HG03342 (cell line): Measurements from ENCODE around the gene TOPAZ1.

Experiments used
- ATAC-seq: cut with Tn5 transposase; IDR thresholded peaks from one replicate; pipeline ENCODE4 v1.9.1; 2021; ENCODE audit warnings: mild to moderate bottlenecking, moderate library complexity; ENCODE audit not compliant: unreplicated experiment

Gene TOPAZ1

DNA sequence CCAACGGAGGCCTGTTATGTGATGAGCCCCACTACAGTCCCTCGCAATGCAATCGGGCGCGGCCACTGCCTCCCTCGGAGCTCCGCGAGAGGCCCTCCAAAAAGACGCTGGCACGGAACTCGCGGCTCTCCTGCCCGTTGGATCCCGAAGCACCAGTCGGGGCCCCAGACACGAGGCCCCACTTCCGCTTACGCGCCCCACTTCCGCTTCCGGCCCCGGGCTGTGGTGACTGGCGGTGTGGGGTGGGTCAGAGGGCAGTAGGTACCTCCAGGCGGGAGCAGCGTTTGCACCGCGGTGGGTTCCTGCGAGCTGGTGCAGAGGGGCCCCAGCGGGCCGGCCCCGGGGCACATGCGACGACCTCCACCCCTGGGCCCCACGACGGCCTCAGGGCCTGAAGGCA lies at the start of gene TOPAZ1:
Gene TOPAZ1, plus strand, starts transcription at position 181 of the 400 bp plus-strand sequence. Its CDS starts 168 bp downstream, at position 349.
- no peak for ATAC-seq

DNA sequence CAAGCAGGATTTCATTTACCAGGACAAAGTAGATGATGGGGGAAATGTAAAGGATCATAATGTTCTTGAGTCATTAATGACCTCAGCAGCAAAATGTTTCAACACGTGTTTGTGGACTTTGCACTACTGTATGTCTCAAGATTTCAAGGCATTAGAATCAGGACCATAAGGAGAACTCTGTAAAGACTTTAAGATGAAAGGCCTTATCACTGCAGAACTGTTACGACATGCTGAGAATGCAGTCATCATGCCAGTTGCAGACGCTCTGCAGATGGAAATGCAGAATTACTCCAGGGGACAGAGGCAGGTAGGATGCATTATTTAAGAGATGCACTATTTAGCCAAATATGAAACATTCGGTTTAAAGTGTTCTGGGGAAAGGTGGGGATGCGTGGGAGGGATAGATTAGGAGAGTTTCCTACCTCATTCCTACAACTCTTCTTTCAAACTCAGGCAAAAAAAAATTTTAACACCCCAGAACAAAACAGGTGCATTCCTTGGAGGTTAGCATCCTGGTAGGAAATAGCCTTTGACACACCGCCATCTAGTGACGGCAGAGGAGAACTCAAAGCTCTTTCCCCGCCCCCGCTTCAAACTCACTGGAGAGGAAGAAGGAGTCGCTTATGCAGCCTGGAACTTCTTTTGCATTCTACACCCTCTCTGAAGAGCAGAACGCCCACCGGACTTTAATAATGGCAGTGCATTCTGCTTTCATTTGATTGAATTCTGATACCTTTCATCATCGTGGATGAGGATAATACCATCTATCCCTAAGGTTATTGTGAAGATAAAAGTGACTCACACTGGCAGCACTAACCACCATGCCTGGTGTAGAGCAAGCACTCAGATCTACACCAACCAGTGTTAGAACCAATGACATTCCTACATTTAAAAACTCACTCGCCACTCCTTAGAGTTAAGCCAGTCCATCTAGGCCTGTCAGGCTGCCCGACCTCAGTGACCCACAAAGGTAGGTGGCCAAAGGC lies 43.1 kb upstream of the TOPAZ1 start:
- peak; percentile 58 for ATAC-seq

DNA sequence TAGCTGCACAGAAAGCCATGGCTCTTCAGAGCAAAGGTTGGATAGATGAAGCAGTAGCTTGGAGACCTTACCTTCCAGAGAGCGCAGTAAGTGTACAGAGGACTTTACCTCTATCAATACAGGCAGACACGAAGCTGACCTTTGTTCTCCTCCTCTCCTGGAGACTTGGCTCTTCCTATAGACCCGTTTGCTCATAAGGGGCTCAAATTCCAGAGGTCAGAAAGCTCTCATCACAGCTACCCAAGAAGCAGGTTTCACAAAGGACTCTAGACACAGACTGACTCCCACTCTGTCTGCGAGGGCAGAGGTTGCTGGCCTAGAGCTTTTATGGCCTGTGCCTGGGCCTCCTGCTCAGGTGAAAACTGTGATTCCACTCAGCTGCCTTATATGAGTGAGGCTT lies 35.4 kb upstream of the TOPAZ1 start:
- no peak for ATAC-seq

DNA sequence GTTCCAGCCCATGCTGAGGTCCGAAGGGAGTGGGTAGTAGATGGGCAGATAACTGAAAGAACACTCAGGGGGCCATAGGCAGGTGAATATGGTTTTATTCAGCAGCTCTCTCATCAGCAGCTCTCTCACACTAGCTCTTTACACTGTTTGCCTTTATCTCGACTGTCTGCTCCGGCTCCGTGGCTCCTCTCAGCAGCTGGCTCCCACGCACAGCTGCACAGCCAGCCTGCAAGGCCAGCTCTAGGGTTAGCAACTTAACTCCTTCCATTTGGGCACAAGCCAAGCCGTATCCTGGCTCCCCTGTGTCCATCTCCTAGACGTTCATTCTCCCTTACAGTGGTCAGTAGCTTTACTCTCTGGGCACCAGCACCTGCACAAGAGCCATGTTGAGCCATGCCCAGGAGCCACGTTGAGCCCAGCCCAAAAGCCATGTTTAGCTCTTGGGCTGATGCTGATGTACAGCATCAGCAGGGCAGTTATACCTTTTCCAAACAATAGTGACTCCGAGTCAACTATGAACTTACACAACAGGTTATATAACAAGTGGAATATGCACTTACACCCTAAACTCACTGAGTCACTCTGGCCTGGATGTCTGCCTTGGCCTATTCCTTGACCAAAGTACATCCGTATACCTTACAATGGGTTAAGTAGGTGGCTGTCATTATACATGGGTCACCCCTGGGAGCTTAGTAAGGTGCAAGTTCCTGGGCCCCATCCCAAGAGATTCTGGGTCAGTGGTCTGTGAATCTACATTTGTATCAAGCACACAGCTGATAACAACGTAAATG lies 34.6 kb upstream of the TOPAZ1 start:
- no peak for ATAC-seq

DNA sequence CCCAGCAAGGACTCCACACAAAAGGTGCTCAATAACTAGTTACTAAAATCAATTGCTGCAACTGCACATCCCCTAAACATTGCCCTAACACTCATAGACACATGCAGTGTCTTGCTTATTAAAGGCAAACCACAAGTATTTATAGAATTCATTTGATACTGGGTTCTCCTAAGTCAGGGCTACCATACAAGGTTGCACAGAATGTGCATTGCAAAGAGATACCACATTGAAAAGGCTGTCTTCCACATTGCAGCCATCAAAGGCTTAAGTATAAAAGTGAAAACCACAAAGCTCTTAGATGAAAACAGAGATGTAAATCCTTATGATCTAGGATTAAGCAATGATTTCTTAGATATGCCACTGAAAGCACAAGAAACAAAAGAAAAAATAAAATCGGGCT lies 33.6 kb upstream of the TOPAZ1 start:
- no peak for ATAC-seq

DNA sequence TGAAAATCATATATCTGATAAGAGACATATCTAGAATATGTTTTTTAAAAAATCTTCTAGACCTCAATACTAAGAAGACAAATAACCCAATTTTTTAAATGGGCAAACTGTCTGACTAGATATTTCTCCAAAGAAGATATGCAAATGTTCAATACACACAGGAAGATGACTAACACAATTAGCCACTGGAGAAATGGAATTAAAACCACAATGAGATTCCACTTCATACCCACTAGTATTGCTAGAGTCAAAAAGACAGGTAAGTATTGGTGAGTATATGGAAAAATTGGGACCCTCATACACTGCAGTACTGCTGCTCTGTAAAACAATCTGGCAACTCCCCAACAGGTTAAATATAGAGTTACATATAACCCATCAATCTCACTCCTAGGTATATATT lies 33.1 kb upstream of the TOPAZ1 start:
- ATAC-seq: no peak

DNA sequence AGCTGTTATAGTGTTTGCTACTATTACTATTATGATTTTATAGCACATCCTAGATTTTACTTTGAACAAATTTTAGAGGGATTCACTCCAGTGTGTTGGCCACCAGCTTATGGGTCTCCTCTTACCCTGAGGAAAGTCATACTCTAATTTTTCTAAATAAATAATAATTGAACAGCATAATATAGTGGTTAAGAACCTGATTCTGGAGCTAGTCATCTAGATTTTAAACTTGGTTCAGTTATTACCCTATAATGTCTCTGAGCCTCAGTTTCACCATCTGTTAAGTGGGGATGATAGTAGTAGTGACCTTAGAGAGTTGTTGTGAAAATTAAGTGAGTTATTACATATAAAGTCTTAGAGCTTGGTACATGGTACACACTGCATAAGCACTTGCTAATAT lies 30.7 kb upstream of the TOPAZ1 start:
- no peak for ATAC-seq

DNA sequence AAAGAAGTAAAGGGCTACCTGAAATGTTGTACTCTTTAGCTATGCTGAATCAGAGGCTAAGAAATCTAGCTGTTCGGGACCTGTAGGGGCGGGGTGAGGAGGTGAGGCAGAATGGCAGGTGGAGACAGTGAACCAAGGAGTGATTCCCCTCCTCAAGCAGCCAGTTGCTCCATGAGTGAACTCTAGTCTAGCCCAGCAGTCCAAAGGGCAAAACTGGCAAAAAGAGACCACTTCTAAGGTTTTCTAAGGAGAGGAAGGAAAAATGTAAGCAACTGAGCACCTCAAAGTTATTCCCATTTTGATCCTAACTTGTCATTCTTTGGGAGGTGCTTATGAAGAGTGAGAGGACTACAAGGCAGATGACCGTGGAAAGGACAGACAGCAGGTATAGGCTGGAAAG lies 19.3 kb upstream of the TOPAZ1 start:
- no peak for ATAC-seq

DNA sequence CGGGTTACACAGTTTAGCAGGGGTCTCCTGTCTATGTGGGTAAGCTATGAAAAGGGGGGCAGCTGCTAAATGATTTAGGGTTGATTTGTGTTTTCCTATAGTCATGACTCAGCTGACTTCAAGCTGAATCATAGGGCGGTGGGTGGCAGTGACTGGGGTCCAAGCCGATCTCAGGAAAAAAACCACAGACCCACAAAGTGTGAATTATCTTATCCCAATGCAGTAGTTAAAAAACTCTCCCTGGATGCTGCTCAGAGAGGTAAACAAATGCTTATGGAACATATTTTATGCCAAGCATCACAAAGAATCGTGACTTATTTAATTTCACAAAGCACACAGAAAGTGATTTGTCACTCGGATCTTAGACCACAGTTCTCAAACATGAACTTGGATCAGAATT lies 18.4 kb upstream of the TOPAZ1 start:
- ATAC-seq: no peak

DNA sequence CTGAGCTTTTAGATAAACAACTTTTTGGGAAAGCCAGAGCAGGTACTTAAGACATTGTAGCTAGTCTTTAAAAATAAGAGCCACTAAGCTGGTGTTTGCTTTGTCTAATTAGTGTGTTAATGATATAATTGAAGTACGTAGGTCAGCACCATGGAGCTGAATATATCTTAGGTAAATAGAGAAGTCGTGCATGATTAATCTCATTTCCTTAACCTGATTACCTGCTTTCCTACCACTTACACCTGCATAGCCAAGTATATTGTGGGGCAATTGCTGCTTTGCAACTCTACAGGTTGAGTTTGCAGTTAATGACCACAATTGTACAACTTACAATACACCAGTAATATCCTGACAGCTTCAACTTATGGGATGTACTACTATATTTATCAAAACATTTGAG lies 17.6 kb upstream of the TOPAZ1 start:
- ATAC-seq: no peak

DNA sequence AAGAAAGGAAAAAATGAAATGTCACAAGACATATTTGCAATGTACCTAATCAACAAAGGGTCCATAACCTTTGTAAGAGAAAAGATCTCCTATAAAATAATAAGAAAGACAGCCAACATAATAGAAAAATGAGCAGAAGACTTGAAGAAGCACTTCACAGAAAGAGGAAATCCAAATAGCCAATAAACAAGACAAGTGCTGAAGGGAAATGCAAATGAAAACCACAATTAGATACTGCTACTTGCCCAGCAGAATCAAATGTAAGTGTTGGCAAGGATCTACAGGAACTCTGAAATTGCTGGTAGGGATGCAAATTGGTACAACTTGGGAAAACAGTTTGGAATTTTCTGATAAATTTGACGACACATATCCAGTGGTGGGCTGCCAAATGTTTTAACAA lies 15.1 kb upstream of the TOPAZ1 start:
- ATAC-seq: no peak

DNA sequence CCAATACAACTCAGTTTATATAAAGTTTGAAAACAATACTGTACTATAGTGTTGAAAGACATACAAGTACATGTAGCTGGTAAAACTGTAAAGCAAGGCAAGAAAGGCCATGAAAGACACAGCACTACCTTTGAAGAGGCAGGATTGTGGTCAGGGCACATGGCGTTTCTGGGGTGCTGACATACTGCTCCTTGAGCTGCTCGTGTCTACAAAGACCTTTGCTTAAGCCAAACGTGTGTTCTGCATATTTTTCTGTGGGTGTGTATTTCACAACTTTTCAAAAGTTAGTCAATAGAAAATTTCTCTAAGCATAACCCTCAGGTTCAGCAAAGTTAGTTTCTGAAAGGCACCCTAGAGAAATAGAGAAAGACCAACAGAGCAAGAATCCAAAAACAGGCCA lies 14.1 kb upstream of the TOPAZ1 start:
- ATAC-seq: no peak

DNA sequence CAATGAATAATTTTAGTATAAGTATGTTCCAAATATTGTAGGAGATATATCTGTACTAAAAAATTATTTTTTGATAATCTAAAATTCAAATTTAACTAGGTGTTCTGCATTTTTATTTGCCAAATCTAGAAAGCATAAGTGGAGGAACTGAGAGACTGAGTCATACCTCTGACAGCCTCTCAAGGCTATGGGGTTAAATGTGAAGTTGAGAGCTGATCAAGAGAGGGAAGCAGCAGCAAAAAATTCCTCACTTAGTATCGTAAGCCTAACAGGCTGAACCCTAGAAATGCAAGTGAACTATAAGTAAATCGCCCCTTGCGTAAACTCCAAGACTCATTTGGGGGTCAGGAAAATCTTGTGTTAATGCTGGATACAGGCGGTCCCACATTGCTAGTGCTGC lies 12.8 kb upstream of the TOPAZ1 start:
- no peak for ATAC-seq

DNA sequence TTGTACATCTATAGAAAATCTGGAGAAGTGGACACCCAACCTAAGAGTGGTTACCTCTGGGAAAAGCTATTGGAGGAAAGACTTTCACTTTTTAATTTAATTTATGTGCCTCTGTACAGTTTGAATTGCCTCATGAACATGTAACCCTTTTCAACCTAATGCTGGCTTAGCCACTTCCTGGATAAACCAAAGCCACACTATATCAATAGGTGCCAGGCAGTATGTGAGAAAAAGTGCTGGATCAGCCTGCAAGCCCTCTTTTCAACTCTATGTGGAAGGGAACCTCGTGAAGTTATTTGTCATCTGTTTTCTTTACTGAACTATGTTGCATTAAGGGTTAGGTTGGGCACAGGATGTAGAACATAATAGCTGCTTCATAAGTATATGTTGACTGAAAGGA lies 9.3 kb upstream of the TOPAZ1 start:
- ATAC-seq: no peak

DNA sequence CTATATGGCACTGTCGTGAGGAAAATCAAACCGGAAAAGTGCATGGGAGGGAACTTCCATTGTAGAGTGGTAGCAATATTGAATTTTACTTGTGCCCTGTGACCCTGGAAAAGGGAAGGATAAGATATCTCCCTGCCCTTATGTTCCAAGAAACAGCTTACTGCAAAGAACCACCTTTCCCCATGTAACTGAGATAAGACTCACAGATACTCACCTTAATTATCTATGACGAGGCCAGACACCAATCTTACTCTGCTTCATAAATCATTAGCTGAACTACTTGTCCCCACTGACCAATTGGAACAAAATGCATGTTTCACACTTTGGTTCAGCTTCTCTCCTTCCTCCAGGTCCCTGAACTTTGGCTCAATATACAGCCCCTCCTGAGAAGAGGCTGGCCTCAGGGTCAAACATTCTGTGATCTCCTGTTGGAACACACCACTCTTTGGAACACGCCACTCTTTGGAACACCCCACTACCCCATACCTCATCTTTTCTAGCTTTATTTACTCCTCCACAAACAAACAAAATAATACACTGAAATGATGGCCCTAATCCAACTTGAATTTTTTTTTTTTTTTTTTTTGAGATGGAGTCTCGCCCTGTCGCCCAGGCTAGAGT lies 6.9 kb upstream of the TOPAZ1 start:
- ATAC-seq: no peak

DNA sequence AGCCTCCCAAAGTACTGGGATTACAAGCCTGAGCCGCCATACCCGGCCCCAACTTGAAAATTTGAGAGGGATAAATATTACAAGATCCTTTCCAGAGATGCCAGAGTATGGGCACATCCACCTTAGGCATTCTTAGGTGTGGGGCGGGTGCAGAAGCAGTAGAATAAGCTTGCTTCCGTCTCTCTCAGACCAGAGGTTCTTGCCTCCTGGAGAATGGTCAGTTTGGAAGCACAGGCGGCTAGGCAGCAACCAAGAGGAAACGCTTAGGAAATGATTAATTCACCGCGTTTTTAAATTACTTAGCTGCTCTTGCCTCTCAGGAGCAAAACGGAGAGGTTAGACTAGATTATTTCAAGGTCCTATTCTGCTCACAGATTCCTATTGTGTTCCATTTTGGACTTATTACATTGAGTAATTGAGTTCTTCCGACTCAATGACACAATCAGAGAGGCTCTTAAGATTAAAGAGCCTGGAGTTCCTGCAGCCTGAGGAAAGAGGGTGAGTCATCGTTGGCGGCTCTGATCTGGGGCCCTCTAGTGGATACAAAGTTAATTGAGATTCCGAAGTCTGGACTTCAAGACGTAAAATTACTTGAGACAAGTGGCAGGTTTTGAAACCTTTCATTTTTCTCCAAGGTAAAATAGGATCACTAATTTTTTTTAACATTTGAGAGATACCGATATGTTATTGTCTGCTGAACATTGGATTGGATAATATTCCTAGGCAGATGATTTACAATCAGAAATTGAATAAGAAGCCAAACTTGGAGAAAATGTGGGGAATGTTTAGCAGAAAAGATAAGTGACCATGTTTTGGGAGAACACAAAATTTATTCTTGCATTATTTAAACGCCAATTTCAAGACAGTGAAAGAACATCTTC lies 5.8 kb upstream of the TOPAZ1 start:
- no peak for ATAC-seq

DNA sequence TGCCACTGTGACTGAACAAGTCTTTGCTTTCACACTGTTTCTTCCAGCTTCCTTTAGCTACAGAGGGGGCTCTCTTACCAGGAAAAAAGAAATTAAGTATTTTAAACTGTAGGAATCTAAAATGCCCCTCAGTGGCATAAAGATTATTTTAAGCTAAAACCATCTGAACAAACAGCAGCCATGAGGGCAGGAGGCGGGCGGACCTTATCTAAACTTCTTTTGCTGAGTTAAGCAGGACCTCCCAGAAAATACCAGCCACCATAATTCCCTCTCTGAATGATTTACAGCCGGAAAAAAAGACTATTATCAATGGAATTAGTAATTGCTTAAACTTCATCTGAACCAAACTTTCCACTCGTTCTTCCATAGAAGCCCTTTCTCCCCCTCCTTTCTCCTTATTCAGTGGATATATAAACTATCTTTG lies 5.2 kb upstream of the TOPAZ1 start:
- ATAC-seq: no peak

DNA sequence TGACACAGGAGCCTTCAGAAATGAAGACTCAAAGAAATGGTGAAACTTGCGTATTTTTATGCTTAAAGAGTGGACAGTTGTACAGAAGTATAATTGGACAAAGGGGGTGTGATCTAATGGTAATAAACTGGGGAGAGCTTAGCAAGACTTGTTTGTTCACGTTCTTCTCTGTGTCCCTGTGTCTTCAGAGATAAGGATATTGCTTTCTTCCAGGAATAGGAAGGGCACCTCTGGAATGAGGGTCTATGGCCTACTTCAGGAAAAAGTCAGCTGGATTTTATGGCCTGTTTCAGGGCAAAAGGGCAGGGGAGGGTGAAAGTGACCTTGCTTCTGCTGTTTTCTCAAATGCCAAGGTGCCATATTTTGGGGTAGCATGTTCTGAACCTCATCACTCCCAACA lies 4.5 kb upstream of the TOPAZ1 start:
- ATAC-seq: no peak

DNA sequence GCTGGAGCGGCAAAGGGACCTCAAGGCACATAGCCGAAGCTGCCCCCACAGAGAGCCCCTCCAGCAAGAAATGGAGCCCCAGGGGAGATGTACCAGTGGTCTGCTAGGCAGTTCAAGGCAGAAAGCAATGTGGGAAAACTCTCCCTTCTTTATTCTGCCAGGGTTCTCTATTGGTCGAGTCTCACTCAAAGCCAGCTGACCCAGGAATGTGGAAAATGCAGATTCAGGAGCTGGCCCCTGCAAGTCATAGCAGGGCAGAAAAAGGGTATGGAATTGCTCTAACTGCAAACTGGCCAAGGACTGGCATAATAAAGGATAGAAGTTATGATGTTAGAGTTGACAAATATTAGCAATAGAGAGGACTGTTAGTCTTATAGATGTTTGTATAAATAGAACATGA lies 4.0 kb upstream of the TOPAZ1 start:
- no peak for ATAC-seq

DNA sequence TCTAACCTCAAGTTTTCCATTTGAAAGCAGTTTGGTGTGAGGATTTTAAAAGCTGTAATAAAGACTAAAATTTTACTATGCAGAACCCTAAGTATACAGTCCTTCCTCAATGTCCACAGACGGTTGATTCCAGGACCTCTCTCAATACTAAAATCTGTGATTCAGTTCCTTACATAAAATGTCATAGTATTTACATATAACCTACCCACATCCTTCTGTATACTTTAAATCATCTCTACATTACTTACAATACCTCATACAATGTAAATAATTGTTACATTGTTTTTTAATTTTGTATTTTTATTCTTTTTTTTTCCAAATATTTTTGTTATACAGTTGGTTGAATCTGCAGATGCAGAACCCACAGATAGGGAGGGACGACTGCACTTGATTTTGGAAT lies 2.8 kb upstream of the TOPAZ1 start:
- ATAC-seq: no peak

DNA sequence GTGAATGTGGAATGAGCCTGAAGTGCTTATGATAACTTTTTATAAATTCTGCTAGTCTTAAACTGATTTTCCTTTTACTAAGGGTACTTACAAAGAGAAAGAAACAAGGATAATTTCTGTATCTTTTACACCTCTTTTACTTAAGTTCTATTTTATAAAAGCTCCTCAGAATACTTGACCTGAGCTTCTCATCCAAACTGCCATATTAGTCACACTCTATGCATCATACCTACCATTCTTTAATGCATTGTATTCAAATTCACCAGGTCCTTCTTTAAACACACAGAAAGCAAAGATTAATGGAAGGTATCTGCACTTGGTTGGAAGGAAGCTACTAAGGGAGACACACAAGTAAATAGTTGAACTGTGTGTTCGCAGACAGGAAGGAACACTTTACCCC lies 1.6 kb upstream of the TOPAZ1 start:
- ATAC-seq: no peak
